ENCODE data around the gene AOPEP. TPM values are rescaled to one million over a fixed set of nuclear protein-coding genes. Genes with fewer than 3 reads are reported as not detected.
A peak's percentile ranks its signal among the peaks of the same experiment; 100 is the strongest.

Gene AOPEP
- total RNA-seq, 1 experiment from 2014 or later, result 15.0 TPM

DNA sequence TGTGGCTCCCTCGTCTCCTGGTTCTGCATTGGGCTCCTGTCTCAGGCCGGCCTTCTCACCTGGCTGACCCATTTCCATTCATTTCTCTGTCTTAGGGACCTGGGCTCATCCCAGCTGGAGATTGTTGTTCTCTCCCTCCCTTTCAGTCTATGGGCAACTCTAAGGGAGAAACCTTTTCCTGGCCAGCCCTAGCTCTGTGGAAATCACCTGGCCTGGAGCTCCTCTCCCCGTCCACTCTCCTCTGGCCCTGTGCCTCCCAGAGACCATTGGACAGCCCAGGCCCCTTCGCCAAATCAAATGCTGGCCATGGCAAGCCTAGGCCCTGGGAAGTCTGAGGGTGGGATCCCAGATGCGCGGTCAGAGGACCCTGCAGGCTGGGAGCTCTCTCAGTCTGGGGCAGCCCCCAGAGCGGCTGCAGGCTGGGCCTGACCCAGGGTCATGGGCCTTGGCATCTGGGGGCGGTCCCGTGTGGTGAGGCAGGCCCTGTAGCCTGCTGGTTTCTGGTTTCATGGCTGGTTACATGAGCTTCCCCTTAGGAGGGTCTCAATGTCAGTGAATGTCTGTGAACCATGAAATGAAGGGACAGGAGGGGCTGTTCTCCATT, 253.5 kb downstream of the AOPEP start:
- Histone ChIP-seq H2BK15ac (ENCODE audit: low read depth, low read length) (no peak overlapping the region), H3K27ac (ENCODE audit: insufficient read length, low read depth, low read length) (no peak overlapping the region), H3K23ac (ENCODE audit: insufficient read length, low read depth, low read length) (no peak overlapping the region), H3K4me2 (ENCODE audit: insufficient read depth, insufficient read length, low read length) (no peak overlapping the region), H3K27me3 (ENCODE audit: insufficient read depth, low read length) (no peaks in the 10 kb centered on the region), H3T11ph (ENCODE audit: low read length) (no peak overlapping the region), H3K56ac (ENCODE audit: insufficient read length, low read depth, low read length) (no peak overlapping the region), H3K14ac (ENCODE audit: insufficient read depth, low read length) (no peak overlapping the region), H3K18ac (ENCODE audit: insufficient read length, low read depth, low read length) (no peak overlapping the region), H2AK5ac (ENCODE audit: insufficient read length, low read length) (no peak overlapping the region), H3K23me2 (ENCODE audit: insufficient read length, low read depth, low read length, poor library complexity, severe bottlenecking) (no peaks in the 10 kb centered on the region), H3K9me3 (ENCODE audit: control insufficient read depth, low read depth, low read length) (no peaks in the 10 kb centered on the region), H3K4me1 (ENCODE audit: insufficient read depth, low read length) (peaks cover 6% of the 10 kb centered on the region; the same call in 1 of the 2 replicates), H2AFZ (ENCODE audit: low read length) (no peak overlapping the region), H3K4ac (ENCODE audit: low read depth, low read length) (no peak overlapping the region), H3K9ac (ENCODE audit: extremely low read depth, insufficient read length, low read length) (no peak overlapping the region), H2BK5ac (ENCODE audit: insufficient read length, low read length) (no peak overlapping the region), H2BK12ac (ENCODE audit: insufficient read length, low read depth, low read length) (no peak overlapping the region), H3K79me2 (ENCODE audit: insufficient read depth, low read length) (no peaks in the 10 kb centered on the region), H4K91ac (ENCODE audit: insufficient read length, low read depth, low read length) (no peak overlapping the region), H3K79me1 (ENCODE audit: insufficient read depth, low read depth, low read length, poor library complexity, severe bottlenecking) (no peaks in the 10 kb centered on the region), H2BK20ac (ENCODE audit: low read depth, low read length, poor library complexity, severe bottlenecking) (no peak overlapping the region), H2BK120ac (ENCODE audit: low read depth, low read length, poor library complexity, severe bottlenecking) (no peak overlapping the region), H4K20me1 (ENCODE audit: control insufficient read depth, insufficient read depth, insufficient read length) (no peaks in the 10 kb centered on the region), H4K5ac (ENCODE audit: insufficient read length, low read depth, low read length) (no peak overlapping the region), H4K8ac (replicated peaks; ENCODE audit: insufficient read length, low read depth, low read length) (no peak overlapping the region)
- Mint-ChIP-seq H3K27ac (peak overlapping the region in 1 of 3 experiments; percentile 35; a peak in 1 of 7 replicates), H3K4me1 (peaks cover 26 to 51% of the 10 kb centered on the region in 2 experiments), H3K4me3 (no peak overlapping the region), H3K36me3 (ENCODE audit: insufficient read depth in 1 of 3, low read depth in 3 of 3) (no peaks in the 10 kb centered on the region), H3K27me3 (ENCODE audit: low read depth) (no peaks in the 10 kb centered on the region), H3K9me3 (no peaks in the 10 kb centered on the region)
- TF ChIP-seq, protein P1, sequence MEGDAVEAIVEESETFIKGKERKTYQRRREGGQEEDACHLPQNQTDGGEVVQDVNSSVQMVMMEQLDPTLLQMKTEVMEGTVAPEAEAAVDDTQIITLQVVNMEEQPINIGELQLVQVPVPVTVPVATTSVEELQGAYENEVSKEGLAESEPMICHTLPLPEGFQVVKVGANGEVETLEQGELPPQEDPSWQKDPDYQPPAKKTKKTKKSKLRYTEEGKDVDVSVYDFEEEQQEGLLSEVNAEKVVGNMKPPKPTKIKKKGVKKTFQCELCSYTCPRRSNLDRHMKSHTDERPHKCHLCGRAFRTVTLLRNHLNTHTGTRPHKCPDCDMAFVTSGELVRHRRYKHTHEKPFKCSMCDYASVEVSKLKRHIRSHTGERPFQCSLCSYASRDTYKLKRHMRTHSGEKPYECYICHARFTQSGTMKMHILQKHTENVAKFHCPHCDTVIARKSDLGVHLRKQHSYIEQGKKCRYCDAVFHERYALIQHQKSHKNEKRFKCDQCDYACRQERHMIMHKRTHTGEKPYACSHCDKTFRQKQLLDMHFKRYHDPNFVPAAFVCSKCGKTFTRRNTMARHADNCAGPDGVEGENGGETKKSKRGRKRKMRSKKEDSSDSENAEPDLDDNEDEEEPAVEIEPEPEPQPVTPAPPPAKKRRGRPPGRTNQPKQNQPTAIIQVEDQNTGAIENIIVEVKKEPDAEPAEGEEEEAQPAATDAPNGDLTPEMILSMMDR (conservative IDR thresholded peaks at IDR 0.05), result no peak
- no CpG with 5 or more reads among the region's 9 CpGs for WGBS (ENCODE audit: extremely low coverage, insufficient read length, low lambda C conversion rate)
- no peak for DNase-seq
